NCI-H2196 treated with DMSO at 0.1 percent for 48 hours (cell line): ENCODE results near the gene CBL.
"Not testable (repeated sequence)": the region's sequence is repeated elsewhere in the genome, so short reads cannot be mapped to it uniquely, and the experiment has no call there.

Experiments
- DNase-seq: peaks from one replicate; lab custom pipeline; 2025; ENCODE audit not compliant: unreplicated experiment; lab: John Stamatoyannopoulos, UW

The CBL gene

GRCh38 chr11:119207415-119207960 is 1.3 kb downstream of the CBL start:
- DNase-seq, result no peak

GRCh38 chr11:119209186-119209585 is 3.0 kb downstream of the CBL start:
- no peak for DNase-seq

GRCh38 chr11:119210050-119210449 is 3.9 kb downstream of the CBL start:
- DNase-seq, result no peak

GRCh38 chr11:119218141-119218878 is 12.2 kb downstream of the CBL start:
- DNase-seq, result no peak

GRCh38 chr11:119222308-119222707 is 16.2 kb downstream of the CBL start:
- peak; percentile 18 for DNase-seq

GRCh38 chr11:119222891-119223290 is 16.8 kb downstream of the CBL start:
- no peak for DNase-seq

GRCh38 chr11:119223856-119224255 is 17.7 kb downstream of the CBL start:
- no peak for DNase-seq

GRCh38 chr11:119228535-119229287 is 22.6 kb downstream of the CBL start:
- DNase-seq, result not testable (repeated sequence)

GRCh38 chr11:119229288-119229672 is 23.1 kb downstream of the CBL start:
- DNase-seq, result no peak

GRCh38 chr11:119229741-119230140 is 23.6 kb downstream of the CBL start:
- DNase-seq, result no peak

- DNase-seq, result no peak
These were observed 30.4 kb downstream of the CBL start for GRCh38 chr11:119236490-119236889.

GRCh38 chr11:119236891-119237290 is 30.8 kb downstream of the CBL start:
- no peak for DNase-seq

GRCh38 chr11:119237515-119237914 is 31.4 kb downstream of the CBL start:
- DNase-seq, result no peak

- DNase-seq, result no peak
These were observed 42.9 kb downstream of the CBL start for GRCh38 chr11:119248750-119249670.

- no peak for DNase-seq
These were observed 43.5 kb downstream of the CBL start for GRCh38 chr11:119249671-119250010.

- DNase-seq, result no peak
These were observed 45.0 kb downstream of the CBL start for GRCh38 chr11:119251114-119251513.

GRCh38 chr11:119254239-119254638 is 48.1 kb downstream of the CBL start:
- DNase-seq, result no peak

GRCh38 chr11:119258180-119258579 is 52.0 kb downstream of the CBL start:
- no peak for DNase-seq

GRCh38 chr11:119258983-119259382 is 52.8 kb downstream of the CBL start:
- DNase-seq, result no peak

GRCh38 chr11:119262668-119263351 is 56.7 kb downstream of the CBL start:
- DNase-seq, result no peak
